Panc1 (cell line): ENCODE measurements around the gene LRMDA.

Source experiments
- CTCF ChIP-seq: fragments of 450-650 bp; IDR thresholded peaks from 2 replicates; pipeline ENCODE4 v1.5.1; 2017; ENCODE audit warnings: mild to moderate bottlenecking
- POLR2AphosphoS5 ChIP-seq: IDR thresholded peaks from 2 replicates; pipeline ENCODE4 v1.6.1; 2012; ENCODE audit warnings: mild to moderate bottlenecking, low read depth, low read length, moderate library complexity

- no peak for TF ChIP-seq CTCF
- no peak for TF ChIP-seq POLR2AphosphoS5
Measured at GRCh38 chr10:75776738-75777504, 345.5 kb downstream of the LRMDA start.
